Measurements from ENCODE around the gene TMEM126B.
A peak's percentile ranks its signal among the peaks of the same experiment; 100 is the strongest.
"Not testable (repeated sequence)": the region's sequence is repeated elsewhere in the genome, so short reads cannot be mapped to it uniquely, and the experiment has no call there.

Gene TMEM126B

GRCh38 chr11:85664615-85665481 lies 36.5 kb downstream of the TMEM126B start, which contains the start of gene CREBZF:
Gene CREBZF, minus strand, starts transcription at chr11:85665129. Its CDS starts 254 bp downstream, at chr11:85664875.
- Mint-ChIP-seq H3K4me3 (peak within 1 kb of the TSS; percentile 94), H3K9me3 (no peaks in the 10 kb centered on the region), H3K27ac (peak within 1 kb of the TSS; percentile 95 to 97), H3K27me3 (no peaks in the 10 kb centered on the region), H3K4me1 (peaks cover 28% of the 10 kb centered on the region)
- ATAC-seq (peak; percentile 88), DNase-seq (peak; percentile 93 to 97)

GRCh38 chr11:85665733-85666132 lies 37.3 kb downstream of the TMEM126B start:
- Mint-ChIP-seq H3K9me3 (peaks cover under 1 to 2% of the 10 kb centered on the region in 2 donors), H3K27ac (peak overlapping the region; percentile 95 to 97), H3K27me3 (no peaks in the 10 kb centered on the region), H3K4me1 (peaks cover 19% of the 10 kb centered on the region), H3K4me3 (peak overlapping the region; percentile 94)
- ATAC-seq (no peak), DNase-seq (no peak)

- H3K9me3 Mint-ChIP-seq: peaks cover 4 to 8% of the 10 kb centered on the region in 2 donors
- ATAC-seq: no peak
- no peaks in the 10 kb centered on the region for H3K27me3 Mint-ChIP-seq
Observed at GRCh38 chr11:85666687-85667086, 38.3 kb downstream of the TMEM126B start.

GRCh38 chr11:85668157-85668556 lies 39.8 kb downstream of the TMEM126B start:
- ATAC-seq: no peak
- Mint-ChIP-seq H3K4me1 (peaks cover 10% of the 10 kb centered on the region), H3K27me3 (no peaks in the 10 kb centered on the region), H3K4me3 (no peak overlapping the region), H3K9me3 (peaks cover 4 to 8% of the 10 kb centered on the region in 2 donors), H3K27ac (no peak overlapping the region)
- DNase-seq: no peak

More at GRCh38 chr11:85666687-85667086, 38.3 kb downstream of the TMEM126B start:
- Mint-ChIP-seq H3K4me3 (no peak overlapping the region), H3K4me1 (peaks cover 10% of the 10 kb centered on the region), H3K27ac (no peak overlapping the region)
- DNase-seq: no peak

- H3K4me1 Mint-ChIP-seq, DNase-seq, H3K4me3 Mint-ChIP-seq, ATAC-seq, H3K27ac Mint-ChIP-seq, H3K27me3 Mint-ChIP-seq, H3K9me3 Mint-ChIP-seq: not testable (repeated sequence)
Observed at GRCh38 chr11:85670949-85671663, 42.7 kb downstream of the TMEM126B start.

- DNase-seq: no peak
Observed at GRCh38 chr11:85672105-85672902, 43.9 kb downstream of the TMEM126B start.

GRCh38 chr11:85673393-85673792 lies 45.0 kb downstream of the TMEM126B start:
- Mint-ChIP-seq H3K27ac (no peak overlapping the region), H3K4me1 (no peaks in the 10 kb centered on the region), H3K9me3 (peaks cover 4 to 8% of the 10 kb centered on the region in 2 donors), H3K27me3 (no peaks in the 10 kb centered on the region), H3K4me3 (no peak overlapping the region)
- peak; percentile 72 for ATAC-seq
- no peak for DNase-seq

More at GRCh38 chr11:85672105-85672902, 43.9 kb downstream of the TMEM126B start:
- no peaks in the 10 kb centered on the region for H3K27me3 Mint-ChIP-seq
- H3K4me1 Mint-ChIP-seq: no peaks in the 10 kb centered on the region
- H3K4me3 Mint-ChIP-seq: no peak overlapping the region
- H3K27ac Mint-ChIP-seq: no peak overlapping the region
- ATAC-seq: no peak
- H3K9me3 Mint-ChIP-seq: peaks cover 4 to 8% of the 10 kb centered on the region in 2 donors

GRCh38 chr11:85679576-85679975 lies 51.2 kb downstream of the TMEM126B start:
- Mint-ChIP-seq H3K4me3 (no peak overlapping the region), H3K27ac (no peak overlapping the region), H3K27me3 (peaks cover 10% of the 10 kb centered on the region), H3K9me3 (no peaks in the 10 kb centered on the region), H3K4me1 (peaks cover 24% of the 10 kb centered on the region)
- ATAC-seq (no peak), DNase-seq (no peak)

- Mint-ChIP-seq H3K4me3 (no peak overlapping the region), H3K4me1 (peaks cover 24% of the 10 kb centered on the region), H3K27me3 (peaks cover 10% of the 10 kb centered on the region), H3K9me3 (no peaks in the 10 kb centered on the region), H3K27ac (no peak overlapping the region)
- ATAC-seq (peak; percentile 45), DNase-seq (no peak)
Observed at GRCh38 chr11:85680897-85681296, 52.5 kb downstream of the TMEM126B start.

GRCh38 chr11:85682330-85683305 lies 54.2 kb downstream of the TMEM126B start:
- DNase-seq: peak; percentile 64 to 78
- Mint-ChIP-seq H3K27me3 (peaks cover 10% of the 10 kb centered on the region), H3K9me3 (no peaks in the 10 kb centered on the region), H3K4me3 (peak overlapping the region; percentile 80 to 84), H3K4me1 (peaks cover 24% of the 10 kb centered on the region), H3K27ac (peak overlapping the region; percentile 95 to 97)
- peak; percentile 92 for ATAC-seq

- H3K9me3 Mint-ChIP-seq: no peaks in the 10 kb centered on the region
- H3K27ac Mint-ChIP-seq: no peak overlapping the region
- H3K4me3 Mint-ChIP-seq: no peak overlapping the region
- peaks cover 24% of the 10 kb centered on the region for H3K4me1 Mint-ChIP-seq
- DNase-seq (no peak), ATAC-seq (no peak)
- H3K27me3 Mint-ChIP-seq: peaks cover 9% of the 10 kb centered on the region
Observed at GRCh38 chr11:85685125-85685819, 56.9 kb downstream of the TMEM126B start.

- ATAC-seq: no peak
- no peak within 1 kb of the TSS for H3K4me3 Mint-ChIP-seq
- DNase-seq: no peak
- H3K27ac Mint-ChIP-seq: no peak within 1 kb of the TSS
- no peaks in the 10 kb centered on the region for H3K9me3 Mint-ChIP-seq
- H3K4me1 Mint-ChIP-seq: peaks cover 24% of the 10 kb centered on the region
- peaks cover 2% of the 10 kb centered on the region for H3K27me3 Mint-ChIP-seq
Observed at GRCh38 chr11:85685820-85686459, 57.5 kb downstream of the TMEM126B start, which contains the start of gene CCDC89. Gene CCDC89, minus strand, starts transcription at chr11:85686195. Its CDS starts 65 bp downstream, at chr11:85686130.
